ENCODE results near the gene CYTIP.
A peak's percentile ranks its signal among the peaks of the same experiment; 100 is the strongest.

The CYTIP gene

GRCh38 chr2:157443795-157444640, at the start of gene CYTIP:
Gene CYTIP, minus strand, starts transcription at chr2:157444089. Its CDS starts 69 bp downstream, at chr2:157444020.
- Histone ChIP-seq H3K36me3 (ENCODE audit: insufficient read depth, low read length) (peaks cover 31% of the 10 kb centered on the region; the same call in 1 of the 2 replicates), H3F3A (ENCODE audit: insufficient read depth, low read length) (no peaks in the 10 kb centered on the region), H3K4me1 (ENCODE audit: insufficient read depth, low read length, severe bottlenecking) (peaks cover 50% of the 10 kb centered on the region), H3K9ac (ENCODE audit: low read length) (peak within 1 kb of the TSS; percentile 81), H3K9me3 (ENCODE audit: low read length) (no peaks in the 10 kb centered on the region), H2AFZ (ENCODE audit: low read length) (peak within 1 kb of the TSS; percentile 19; the same call in 1 of the 2 replicates), H3K27me3 (ENCODE audit: insufficient read depth, low read length) (no peaks in the 10 kb centered on the region), H3K4me3 (ENCODE audit: low read depth, low read length, poor library complexity, severe bottlenecking) (peak within 1 kb of the TSS; percentile 69), H3K4me2 (ENCODE audit: low read length) (peak within 1 kb of the TSS; percentile 95), H4K20me1 (ENCODE audit: insufficient read depth, low read length) (no peaks in the 10 kb centered on the region), H3K79me2 (ENCODE audit: insufficient read depth, low read length) (peaks cover 48% of the 10 kb centered on the region), H3K9me2 (ENCODE audit: low read depth, low read length) (no peaks in the 10 kb centered on the region), H3K27ac (ENCODE audit: low read depth, low read length, poor library complexity, severe bottlenecking) (peak within 1 kb of the TSS; percentile 92)
- TF ChIP-seq CTCF (IDR thresholded peaks at IDR 0.05; ENCODE audit: low read length) (no peak), EZH2 (IDR thresholded peaks at IDR 0.05; ENCODE audit: borderline replicate concordance, low read length) (no peak)

GRCh38 chr2:157492189-157492773, 48.4 kb upstream of the CYTIP start:
- Histone ChIP-seq H3K9me3 (ENCODE audit: low read length) (no peaks in the 10 kb centered on the region), H3K4me3 (ENCODE audit: low read depth, low read length, poor library complexity, severe bottlenecking) (no peak overlapping the region), H3K27ac (ENCODE audit: low read depth, low read length, poor library complexity, severe bottlenecking) (no peak overlapping the region), H2AFZ (ENCODE audit: low read length) (no peak overlapping the region), H4K20me1 (ENCODE audit: insufficient read depth, low read length) (no peaks in the 10 kb centered on the region), H3K36me3 (ENCODE audit: insufficient read depth, low read length) (no peaks in the 10 kb centered on the region), H3F3A (ENCODE audit: insufficient read depth, low read length) (no peaks in the 10 kb centered on the region), H3K4me2 (ENCODE audit: low read length) (no peak overlapping the region), H3K9me2 (ENCODE audit: low read depth, low read length) (no peaks in the 10 kb centered on the region), H3K9ac (ENCODE audit: low read length) (no peak overlapping the region), H3K4me1 (ENCODE audit: insufficient read depth, low read length, severe bottlenecking) (peaks cover 36% of the 10 kb centered on the region), H3K79me2 (ENCODE audit: insufficient read depth, low read length) (no peaks in the 10 kb centered on the region), H3K27me3 (ENCODE audit: insufficient read depth, low read length) (no peaks in the 10 kb centered on the region)
- peak; percentile 89 for TF ChIP-seq CTCF (IDR thresholded peaks at IDR 0.05; ENCODE audit: low read length)
- no peak for TF ChIP-seq EZH2 (IDR thresholded peaks at IDR 0.05; ENCODE audit: borderline replicate concordance, low read length)

- Histone ChIP-seq H3K9me3 (ENCODE audit: low read length) (no peaks in the 10 kb centered on the region), H2AFZ (ENCODE audit: low read length) (no peak overlapping the region), H3K27me3 (ENCODE audit: insufficient read depth, low read length) (no peaks in the 10 kb centered on the region), H3K36me3 (ENCODE audit: insufficient read depth, low read length) (no peaks in the 10 kb centered on the region), H3K4me3 (ENCODE audit: low read depth, low read length, poor library complexity, severe bottlenecking) (no peak overlapping the region), H3K4me1 (ENCODE audit: insufficient read depth, low read length, severe bottlenecking) (peaks cover 47% of the 10 kb centered on the region), H3K79me2 (ENCODE audit: insufficient read depth, low read length) (no peaks in the 10 kb centered on the region), H3K9ac (ENCODE audit: low read length) (no peak overlapping the region), H4K20me1 (ENCODE audit: insufficient read depth, low read length) (no peaks in the 10 kb centered on the region), H3K27ac (ENCODE audit: low read depth, low read length, poor library complexity, severe bottlenecking) (no peak overlapping the region), H3K4me2 (ENCODE audit: low read length) (no peak overlapping the region), H3K9me2 (ENCODE audit: low read depth, low read length) (no peaks in the 10 kb centered on the region), H3F3A (ENCODE audit: insufficient read depth, low read length) (no peaks in the 10 kb centered on the region)
- no peak for TF ChIP-seq EZH2 (IDR thresholded peaks at IDR 0.05; ENCODE audit: borderline replicate concordance, low read length)
- TF ChIP-seq CTCF (IDR thresholded peaks at IDR 0.05; ENCODE audit: low read length) = no peak
These were observed 46.1 kb upstream of the CYTIP start for GRCh38 chr2:157489983-157490382.
